IMR-90 (cell line): ENCODE results near the gene ABHD1. TPM values are rescaled to one million over a fixed set of nuclear protein-coding genes. Genes with fewer than 3 reads are reported as not detected.

Experiments used
- ATAC-seq: fragments of 200-7000 bp; cut with Tn5 transposase; 2 replicates; pipeline ENCODE4 v1.9.1; 2020; ENCODE audit warnings: low read depth, mild to moderate bottlenecking, moderate library complexity
- BruUV-seq: library from RNA; stranded (reverse); fragments of 400-500 nt; replicated peaks from 2 replicates; lab custom pipeline; 2021; lab: Mats Ljungman, UMichigan
- CTCF ChIA-PET: fragments of 300-600 bp; formaldehyde crosslinking; extraction: SDS; loops from one replicate; lab custom pipeline; 2021; ENCODE audit warnings: antibody characterized with exemption; lab: Yijun Ruan, JAX
- POLR2A ChIA-PET: fragments of 300-600 bp; sonication (Branson Sonifier 250); formaldehyde crosslinking; loops from one replicate; lab custom pipeline; 2022; ENCODE audit warnings: antibody characterized with exemption; ENCODE audit not compliant: unreplicated experiment; lab: Charles Lee
- DNase-seq: peaks from one replicate; pipeline ENCODE4 v3.0.0; 2013
- H2AFZ ChIP-seq: replicated peaks from 2 replicates; pipeline ENCODE3; 2013; ENCODE audit warnings: low read length, mild to moderate bottlenecking; ENCODE audit not compliant: poor library complexity
- H2AK5ac ChIP-seq: 2 replicates; pipeline ENCODE4 v1.6.1; 2013; ENCODE audit warnings: low read depth, low read length, inconsistent platforms
- H2AK9ac ChIP-seq: replicated peaks from 2 replicates; pipeline ENCODE3; 2013; ENCODE audit warnings: mild to moderate bottlenecking, low read depth, low read length, moderate library complexity; ENCODE audit not compliant: poor library complexity
- H2BK120ac ChIP-seq: 2 replicates; pipeline ENCODE4 v1.6.1; 2013; ENCODE audit warnings: low read depth, low read length, inconsistent platforms
- H2BK15ac ChIP-seq: 3 replicates; pipeline ENCODE4 v1.6.1; 2013; ENCODE audit warnings: low read depth, low read length, inconsistent platforms
- H2BK20ac ChIP-seq: 2 replicates; pipeline ENCODE4 v1.6.1; 2013; ENCODE audit warnings: low read depth, mild to moderate bottlenecking, inconsistent platforms, low read length, moderate library complexity
- H2BK5ac ChIP-seq: 2 replicates; pipeline ENCODE4 v1.6.1; 2013; ENCODE audit warnings: mild to moderate bottlenecking, low read depth, low read length, inconsistent platforms; ENCODE audit not compliant: poor library complexity, severe bottlenecking
- H3K14ac ChIP-seq: replicated peaks from 2 replicates; pipeline ENCODE4 v1.6.1; 2013; ENCODE audit warnings: low read depth, low read length, inconsistent platforms
- H3K18ac ChIP-seq: 2 replicates; pipeline ENCODE4 v1.6.1; 2013; ENCODE audit warnings: low read depth, low read length, control low read depth
- H3K23ac ChIP-seq: 2 replicates; pipeline ENCODE4 v1.6.1; 2013; ENCODE audit warnings: low read depth, low read length, inconsistent platforms
- H3K27ac ChIP-seq: 2 replicates; pipeline ENCODE4 v1.5.1; 2013; ENCODE audit warnings: mild to moderate bottlenecking, control low read depth, low read length; ENCODE audit not compliant: insufficient read depth
- H3K27me3 ChIP-seq: 2 replicates; pipeline ENCODE4 v1.6.1; 2013; ENCODE audit warnings: low read length; ENCODE audit not compliant: control insufficient read depth, insufficient read depth
- H3K36me3 ChIP-seq: 2 replicates; pipeline ENCODE4 v1.6.1; 2013; ENCODE audit warnings: low read length, mixed read lengths; ENCODE audit not compliant: control insufficient read depth, insufficient read depth
- H3K4ac ChIP-seq: 2 replicates; pipeline ENCODE4 v1.6.1; 2013; ENCODE audit warnings: low read depth, low read length, inconsistent platforms
- H3K4me1 ChIP-seq: 2 replicates; pipeline ENCODE4 v1.6.1; 2013; ENCODE audit warnings: low read length, mixed read lengths; ENCODE audit not compliant: control insufficient read depth, insufficient read depth
- H3K4me2 ChIP-seq: 2 replicates; pipeline ENCODE4 v1.6.1; 2013; ENCODE audit warnings: low read depth, mild to moderate bottlenecking, control low read depth, low read length, moderate library complexity
- H3K4me3 ChIP-seq: 2 replicates; pipeline ENCODE4 v1.5.1; 2013; ENCODE audit warnings: low read depth, mild to moderate bottlenecking, control low read depth, low read length, moderate library complexity; ENCODE audit not compliant: insufficient read depth
- H3K56ac ChIP-seq: 2 replicates; pipeline ENCODE4 v1.6.1; 2013; ENCODE audit warnings: low read length, inconsistent platforms; ENCODE audit not compliant: insufficient read depth; ENCODE audit errors: extremely low read depth
- H3K79me1 ChIP-seq, 2 experiments: 2 replicates each; pipeline ENCODE4 v1.6.1; 2013; ENCODE audit warnings: low read length in 2 of 2, inconsistent platforms in 1 of 2, low read depth in 1 of 2
- H3K9ac ChIP-seq: 2 replicates; pipeline ENCODE4 v1.6.1; 2013; ENCODE audit warnings: low read depth, low read length, control low read depth
- H3K9me1 ChIP-seq: 2 replicates; pipeline ENCODE4 v1.6.1; 2013; ENCODE audit warnings: low read length, inconsistent platforms; ENCODE audit not compliant: insufficient read depth
- H3K9me3 ChIP-seq: 2 replicates; pipeline ENCODE4 v1.6.1; 2013; ENCODE audit warnings: low read length; ENCODE audit not compliant: control insufficient read depth, insufficient read depth
- H4K20me1 ChIP-seq: 2 replicates; pipeline ENCODE4 v1.6.1; 2013; ENCODE audit warnings: low read length, inconsistent platforms; ENCODE audit not compliant: insufficient read depth
- H4K5ac ChIP-seq: 2 replicates; pipeline ENCODE4 v1.6.1; 2013; ENCODE audit warnings: mild to moderate bottlenecking, low read depth, low read length, control low read depth
- H4K8ac ChIP-seq, 2 experiments: 2 replicates each; pipeline ENCODE4 v1.6.1; 2013; ENCODE audit warnings: low read depth in 2 of 2, low read length in 2 of 2, control low read depth in 1 of 2, inconsistent platforms in 1 of 2
- H4K91ac ChIP-seq: 2 replicates; pipeline ENCODE4 v1.6.1; 2013; ENCODE audit warnings: low read depth, low read length, inconsistent platforms; ENCODE audit not compliant: insufficient read depth
- BHLHE40 ChIP-seq: fragments of 150-350 bp; IDR thresholded peaks from 2 replicates; pipeline ENCODE4 v1.6.1; 2016; ENCODE audit warnings: mild to moderate bottlenecking, low read depth, low read length
- CEBPB ChIP-seq: IDR thresholded peaks from 2 replicates; pipeline ENCODE4 v1.6.1; 2012; ENCODE audit warnings: low read depth, low read length, improper control_type of control experiment
- CHD1 ChIP-seq: IDR thresholded peaks from 2 replicates; pipeline ENCODE4 v1.6.1; 2012; ENCODE audit warnings: low read depth, low read length, improper control_type of control experiment
- FOS ChIP-seq: fragments of 150-350 bp; IDR thresholded peaks from 2 replicates; pipeline ENCODE4 v1.6.1; 2016; ENCODE audit warnings: low read depth, low read length
- MAFK ChIP-seq: IDR thresholded peaks from 2 replicates; pipeline ENCODE4 v1.6.1; 2012; ENCODE audit warnings: low read depth, low read length, improper control_type of control experiment
- MAZ ChIP-seq: IDR thresholded peaks from 2 replicates; pipeline ENCODE4 v1.6.1; 2012; ENCODE audit warnings: low read depth, mild to moderate bottlenecking, low read length, improper control_type of control experiment, moderate library complexity, borderline replicate concordance
- MXI1 ChIP-seq: IDR thresholded peaks from 2 replicates; pipeline ENCODE4 v1.6.1; 2012; ENCODE audit warnings: low read depth, mild to moderate bottlenecking, low read length, moderate library complexity, borderline replicate concordance
- NFE2L2 ChIP-seq: fragments of 150-350 bp; IDR thresholded peaks from 2 replicates; pipeline ENCODE4 v1.6.1; 2016; ENCODE audit warnings: low read depth, mild to moderate bottlenecking, low read length
- POLR2A ChIP-seq: IDR thresholded peaks from 2 replicates; pipeline ENCODE4 v1.6.1; 2012; ENCODE audit warnings: mild to moderate bottlenecking, low read depth, low read length
- RAD21 ChIP-seq: IDR thresholded peaks from 2 replicates; pipeline ENCODE4 v1.6.1; 2012; ENCODE audit warnings: low read length, improper control_type of control experiment
- RCOR1 ChIP-seq: IDR thresholded peaks from 2 replicates; pipeline ENCODE4 v1.6.1; 2012; ENCODE audit warnings: mild to moderate bottlenecking, low read length, improper control_type of control experiment; ENCODE audit not compliant: insufficient replicate concordance
- RFX5 ChIP-seq: IDR thresholded peaks from 2 replicates; pipeline ENCODE4 v1.8.0; 2012; ENCODE audit warnings: low read depth, mild to moderate bottlenecking, low read length, moderate library complexity
- SMC3 ChIP-seq: fragments of 150-350 bp; IDR thresholded peaks from 2 replicates; pipeline ENCODE4 v1.6.1; 2016; ENCODE audit warnings: low read depth, mild to moderate bottlenecking, antibody characterized with exemption, low read length, moderate library complexity
- WGBS, 2 experiments: methylation state at CpG; one replicate each; pipeline versions ENCODE4 v1.1.5 to v1.1.7; 2013; ENCODE audit warnings: missing lambda C conversion rate in 2 of 2; ENCODE audit not compliant: insufficient read length in 1 of 2; ENCODE audit errors: extremely low coverage in 2 of 2; 5-methylcytosine and 5-hydroxymethylcytosine counted together
- dilution Hi-C: fragments of 300-500 bp; cut with HindIII; formaldehyde crosslinking; loops from one replicate; pipeline ENCODE4 v1.14.3; 2018; ENCODE audit warnings: low sequenced_read_pairs; ENCODE audit not compliant: unreplicated experiment
- in situ Hi-C: fragments of 300-500 bp; cut with MboI; formaldehyde crosslinking; loops from 3 replicates; pipeline ENCODE4 v1.14.3; 2019; ENCODE audit warnings: low sequenced_read_pairs, inconsistent platforms, mixed read lengths
- intact Hi-C: fragments of 100-400 bp; cut with micrococcal nuclease; formaldehyde crosslinking; loops from 2 replicates; pipeline ENCODE4 v1.10.0; 2022
- polyA plus RNA-seq, 3 experiments: library from polyadenylated mRNA; depleted of rRNA; stranded (reverse); fragments of >200 nt; gene quantifications; 2 replicates each; pipeline ENCODE4 v1.2.3, GENCODE V29; 2012; ENCODE audit warnings: low replicate concordance in 1 of 3
- total RNA-seq: library from RNA; depleted of rRNA; stranded (reverse); fragments of >200 nt; gene quantifications from 2 replicates; pipeline ENCODE4 v1.2.3, GENCODE V29; 2012
- TF ChIP-seq, protein P1 (sequence below): conservative IDR thresholded peaks from 2 replicates; pipeline ENCODE4 v1.5.1; 2012; ENCODE audit warnings: mild to moderate bottlenecking, low read depth, low read length, improper control_type of control experiment
- TF ChIP-seq, protein P2 (sequence below): fragments of 150-350 bp; IDR thresholded peaks from 2 replicates; pipeline ENCODE4 v1.6.1; 2016; ENCODE audit warnings: low read depth, mild to moderate bottlenecking, low read length, moderate library complexity, borderline replicate concordance
- TF ChIP-seq, protein P3 (sequence below): fragments of 150-350 bp; IDR thresholded peaks from 2 replicates; pipeline ENCODE4 v1.6.1; 2017; ENCODE audit warnings: mild to moderate bottlenecking, antibody characterized with exemption, low read length, low read depth

The ABHD1 gene
- total and polyA plus RNA-seq, 2 of the 4 experiments (the other 2 are of a cell fraction) = 0.24 TPM; not detected in 1

DNA sequence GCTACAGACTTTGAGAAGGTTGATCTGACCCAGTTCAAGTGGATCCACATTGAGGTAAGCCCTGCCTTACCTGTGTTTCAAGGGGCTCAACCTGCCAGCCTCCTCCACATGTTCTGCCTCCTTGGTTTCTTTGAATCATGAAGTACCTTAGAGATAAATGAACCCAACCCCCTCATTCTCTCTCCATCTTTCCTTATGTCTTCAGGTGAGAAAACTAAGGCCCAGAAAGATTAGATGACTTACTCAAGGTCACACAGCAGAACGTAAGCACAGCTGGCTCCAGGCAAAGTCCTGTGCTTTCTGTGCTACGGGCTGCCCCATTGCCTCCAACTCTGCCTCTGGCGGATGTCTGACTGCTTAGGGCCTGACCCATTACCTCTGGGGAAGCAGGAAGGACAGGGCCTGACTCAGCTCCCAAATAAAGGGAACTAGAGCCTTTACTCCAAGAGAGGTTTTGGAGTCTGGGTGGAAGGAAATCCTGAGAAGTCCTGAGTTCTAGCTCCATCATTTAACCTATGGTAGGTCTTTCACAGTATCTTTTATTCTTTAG, 26.8 kb upstream of the ABHD1 start:
- no peaks in the 10 kb centered on the region for H3K36me3 ChIP-seq
- POLR2A ChIA-PET = no interaction called here
- no peak overlapping the region for H3K4me3 ChIP-seq
- H3K4me2 ChIP-seq = no peak overlapping the region
- no peak overlapping the region for H3K27ac ChIP-seq
- DNase-seq = no peak
- H2BK15ac ChIP-seq = no peak overlapping the region
- H2AFZ ChIP-seq = peak overlapping the region; percentile 98
- WGBS, 2 experiments = no CpG with 5 or more reads among the region's 3 CpGs
- CTCF ChIA-PET = interaction anchor here (2.2 kb wide), 1 partner anchor 95 kb away, joined by 7 read pairs; no protein-coding TSS in a partner anchor
- no peaks in the 10 kb centered on the region for H3K9me3 ChIP-seq
- intact Hi-C loops = no loop called here
- no peak overlapping the region for H2BK5ac ChIP-seq
- H2AK9ac ChIP-seq = peak overlapping the region; percentile 63
- in situ Hi-C loops = loop anchor here (5.0 kb wide), 1 partner anchor 185 kb away; the partner anchor contains the start of gene TRIM54
- no peak overlapping the region for H3K56ac ChIP-seq
- no peak overlapping the region for H3K4ac ChIP-seq
- H4K91ac ChIP-seq = no peak overlapping the region
- peak overlapping the region; percentile 20; the same call in 1 of the 2 replicates for H2AK5ac ChIP-seq
- H2BK120ac ChIP-seq = no peak overlapping the region
- peaks cover 6% of the 10 kb centered on the region for H3K27me3 ChIP-seq
- no peak overlapping the region for H4K5ac ChIP-seq
- H4K8ac ChIP-seq = no peak overlapping the region
- dilution Hi-C loops = no loop called here
- H3K14ac ChIP-seq = no peak overlapping the region
- no peaks in the 10 kb centered on the region; the same call in 1 of the 2 replicates for H4K20me1 ChIP-seq
- H3K4me1 ChIP-seq = 0 out of 2 replicates have a peak, but pooled peaks cover 3% of the 10 kb centered on the region
- H3K9me1 ChIP-seq = peaks cover 7% of the 10 kb centered on the region; the same call in 1 of the 2 replicates
- no peak for TF ChIP-seq SMC3
- no peak for TF ChIP-seq MXI1
- no peak for TF ChIP-seq RFX5
- no peak for TF ChIP-seq RAD21
- TF ChIP-seq, protein P1, sequence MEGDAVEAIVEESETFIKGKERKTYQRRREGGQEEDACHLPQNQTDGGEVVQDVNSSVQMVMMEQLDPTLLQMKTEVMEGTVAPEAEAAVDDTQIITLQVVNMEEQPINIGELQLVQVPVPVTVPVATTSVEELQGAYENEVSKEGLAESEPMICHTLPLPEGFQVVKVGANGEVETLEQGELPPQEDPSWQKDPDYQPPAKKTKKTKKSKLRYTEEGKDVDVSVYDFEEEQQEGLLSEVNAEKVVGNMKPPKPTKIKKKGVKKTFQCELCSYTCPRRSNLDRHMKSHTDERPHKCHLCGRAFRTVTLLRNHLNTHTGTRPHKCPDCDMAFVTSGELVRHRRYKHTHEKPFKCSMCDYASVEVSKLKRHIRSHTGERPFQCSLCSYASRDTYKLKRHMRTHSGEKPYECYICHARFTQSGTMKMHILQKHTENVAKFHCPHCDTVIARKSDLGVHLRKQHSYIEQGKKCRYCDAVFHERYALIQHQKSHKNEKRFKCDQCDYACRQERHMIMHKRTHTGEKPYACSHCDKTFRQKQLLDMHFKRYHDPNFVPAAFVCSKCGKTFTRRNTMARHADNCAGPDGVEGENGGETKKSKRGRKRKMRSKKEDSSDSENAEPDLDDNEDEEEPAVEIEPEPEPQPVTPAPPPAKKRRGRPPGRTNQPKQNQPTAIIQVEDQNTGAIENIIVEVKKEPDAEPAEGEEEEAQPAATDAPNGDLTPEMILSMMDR = no peak
- no peak for TF ChIP-seq NFE2L2
- TF ChIP-seq RCOR1 = no peak
- no peak for TF ChIP-seq CHD1
- TF ChIP-seq, protein P2, sequence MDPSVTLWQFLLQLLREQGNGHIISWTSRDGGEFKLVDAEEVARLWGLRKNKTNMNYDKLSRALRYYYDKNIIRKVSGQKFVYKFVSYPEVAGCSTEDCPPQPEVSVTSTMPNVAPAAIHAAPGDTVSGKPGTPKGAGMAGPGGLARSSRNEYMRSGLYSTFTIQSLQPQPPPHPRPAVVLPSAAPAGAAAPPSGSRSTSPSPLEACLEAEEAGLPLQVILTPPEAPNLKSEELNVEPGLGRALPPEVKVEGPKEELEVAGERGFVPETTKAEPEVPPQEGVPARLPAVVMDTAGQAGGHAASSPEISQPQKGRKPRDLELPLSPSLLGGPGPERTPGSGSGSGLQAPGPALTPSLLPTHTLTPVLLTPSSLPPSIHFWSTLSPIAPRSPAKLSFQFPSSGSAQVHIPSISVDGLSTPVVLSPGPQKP = no peak
- TF ChIP-seq POLR2A = no peak
- TF ChIP-seq FOS = no peak
- no peak for TF ChIP-seq BHLHE40
- TF ChIP-seq MAZ = no peak
- no peak for TF ChIP-seq CEBPB
- TF ChIP-seq, protein P3, sequence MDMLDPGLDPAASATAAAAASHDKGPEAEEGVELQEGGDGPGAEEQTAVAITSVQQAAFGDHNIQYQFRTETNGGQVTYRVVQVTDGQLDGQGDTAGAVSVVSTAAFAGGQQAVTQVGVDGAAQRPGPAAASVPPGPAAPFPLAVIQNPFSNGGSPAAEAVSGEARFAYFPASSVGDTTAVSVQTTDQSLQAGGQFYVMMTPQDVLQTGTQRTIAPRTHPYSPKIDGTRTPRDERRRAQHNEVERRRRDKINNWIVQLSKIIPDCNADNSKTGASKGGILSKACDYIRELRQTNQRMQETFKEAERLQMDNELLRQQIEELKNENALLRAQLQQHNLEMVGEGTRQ = no peak
- no peak for TF ChIP-seq MAFK
- H2BK20ac ChIP-seq = no peak overlapping the region
- no peak for ATAC-seq
- H3K9ac ChIP-seq = no peak overlapping the region
- H3K18ac ChIP-seq = no peak overlapping the region
- no TSS peak for BruUV-seq
- H3K23ac ChIP-seq = no peak overlapping the region
- H3K79me1 ChIP-seq = no peaks in the 10 kb centered on the region
